GM12878 (cell line): ENCODE measurements around the gene LDLR.

Experiments
- BCLAF1 ChIP-seq: fragments of 450-650 bp; IDR thresholded peaks from 2 replicates; pipeline ENCODE4 v1.6.1; 2017; ENCODE audit warnings: antibody characterized with exemption, mild to moderate bottlenecking, moderate library complexity
- ESRRA ChIP-seq: IDR thresholded peaks from 2 replicates; pipeline ENCODE4 v1.6.1; 2012; ENCODE audit warnings: mild to moderate bottlenecking, low read length, improper control_type of control experiment
- HDGF ChIP-seq: fragments of 450-650 bp; IDR thresholded peaks from 2 replicates; pipeline ENCODE4 v1.6.1; 2016; ENCODE audit warnings: antibody characterized with exemption
- MTA2 ChIP-seq: fragments of 450-650 bp; IDR thresholded peaks from 2 replicates; pipeline ENCODE4 v1.6.1; 2016; ENCODE audit warnings: low read depth, mild to moderate bottlenecking, moderate library complexity

GRCh38 chr19:11054628-11055027 is 34.6 kb upstream of the LDLR start:
- TF ChIP-seq HDGF (no peak), BCLAF1 (no peak), ESRRA (no peak), MTA2 (no peak)
